G401.6 (cell line): ENCODE data around the gene PLAAT2.
"Not testable (repeated sequence)": the region's sequence is repeated elsewhere in the genome, so short reads cannot be mapped to it uniquely, and the experiment has no call there.

Experiments used
- FAIRE-seq: peaks from 2 replicates; lab custom pipeline; 2012; peaks lifted over from hg19 to GRCh38; lab: Jason Lieb, UNC

Gene PLAAT2

GRCh38 chr11:63563201-63564055 is at the start of gene PLAAT2:
Gene PLAAT2 (minus strand): TSS chr11:63563379. CDS start chr11:63563324, 55 bp downstream.
- FAIRE-seq, result no peak

DNA sequence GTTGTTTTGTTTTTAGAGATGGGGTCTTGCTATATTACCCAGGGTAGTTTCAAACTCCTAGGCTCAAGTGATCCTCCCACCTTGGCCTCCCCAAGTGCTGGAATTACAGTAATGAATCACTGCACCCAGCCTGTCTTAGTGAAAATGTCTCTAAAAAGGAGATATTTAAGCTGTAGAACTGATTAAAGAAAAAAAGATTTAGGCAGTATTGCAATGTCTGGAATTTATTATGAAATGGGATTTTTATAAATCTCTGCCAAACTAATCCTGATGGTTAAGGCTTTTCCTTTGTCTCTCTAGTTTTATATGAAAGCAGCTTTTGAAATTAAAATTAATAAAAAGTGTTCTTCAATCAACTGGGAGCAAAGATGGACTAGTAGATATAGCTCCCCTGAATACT is 49.0 kb upstream of the PLAAT2 start:
- FAIRE-seq, result no peak

- no peak for FAIRE-seq
Measured at GRCh38 chr11:63611395-63611747, 48.2 kb upstream of the PLAAT2 start.

DNA sequence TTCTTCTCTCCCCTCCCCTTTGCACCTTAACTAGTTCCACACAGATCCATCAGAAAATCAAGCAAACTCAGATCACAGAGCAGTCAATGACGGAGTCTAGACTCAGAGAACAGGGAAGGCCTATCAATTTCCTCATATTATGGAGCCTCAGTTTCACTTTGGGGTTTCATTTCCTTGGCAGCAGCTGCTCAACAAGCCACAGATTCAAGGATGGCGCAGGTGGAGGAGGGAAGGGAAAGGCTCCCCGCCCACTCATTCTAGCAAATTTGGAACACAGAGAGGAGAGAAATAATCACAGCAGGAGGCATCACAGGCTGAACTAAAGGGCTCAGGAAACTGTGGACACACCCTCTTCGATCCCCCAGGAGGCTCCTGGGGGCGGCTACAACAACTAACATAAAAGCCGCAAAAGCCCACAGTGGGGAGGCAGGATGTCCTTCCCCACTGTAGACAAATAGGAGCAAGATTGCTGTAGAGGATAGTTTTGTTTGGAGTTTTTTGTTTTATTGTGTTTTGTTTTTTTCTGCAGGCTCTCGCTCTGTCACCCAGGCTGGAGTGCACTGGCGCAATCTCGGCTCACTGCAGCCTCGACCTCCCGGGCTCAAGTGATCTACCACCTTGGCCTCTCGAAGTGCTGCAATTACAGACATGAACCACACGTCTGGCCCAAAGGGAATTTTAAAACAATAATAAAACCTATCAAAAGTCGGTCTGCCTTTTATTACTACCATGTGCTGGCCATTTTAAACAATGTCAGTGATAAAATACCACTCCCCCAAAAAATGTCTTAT is 47.6 kb upstream of the PLAAT2 start:
- no peak for FAIRE-seq

DNA sequence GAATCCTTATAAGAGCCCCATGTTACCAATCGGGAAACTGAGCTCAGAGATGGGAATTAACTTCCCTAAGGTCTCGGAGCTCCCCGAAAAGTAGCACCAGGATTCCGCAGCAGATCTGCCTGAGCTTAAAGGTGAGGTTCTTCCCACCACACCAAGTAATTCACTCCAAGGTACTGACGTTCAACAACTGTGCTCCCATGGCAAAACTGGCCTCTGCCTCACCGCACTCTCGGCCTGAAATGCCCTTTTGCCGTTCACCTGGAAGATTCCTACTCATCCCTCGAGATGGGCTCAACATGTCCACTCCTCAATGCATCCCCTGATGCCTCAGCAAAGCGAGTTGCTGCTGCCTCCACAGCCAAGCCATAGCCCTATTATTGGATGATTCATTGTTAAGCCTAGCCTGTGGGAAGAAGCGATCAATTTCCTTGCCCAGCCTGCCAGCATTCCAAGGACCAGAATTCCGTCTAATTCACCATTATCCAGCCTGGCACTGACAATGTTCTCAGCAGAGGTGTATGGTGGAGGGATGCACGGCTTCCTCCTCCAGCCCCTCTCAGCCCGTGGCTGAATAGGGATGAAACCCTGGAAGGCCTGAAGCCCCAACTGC is 46.9 kb upstream of the PLAAT2 start:
- no peak for FAIRE-seq

DNA sequence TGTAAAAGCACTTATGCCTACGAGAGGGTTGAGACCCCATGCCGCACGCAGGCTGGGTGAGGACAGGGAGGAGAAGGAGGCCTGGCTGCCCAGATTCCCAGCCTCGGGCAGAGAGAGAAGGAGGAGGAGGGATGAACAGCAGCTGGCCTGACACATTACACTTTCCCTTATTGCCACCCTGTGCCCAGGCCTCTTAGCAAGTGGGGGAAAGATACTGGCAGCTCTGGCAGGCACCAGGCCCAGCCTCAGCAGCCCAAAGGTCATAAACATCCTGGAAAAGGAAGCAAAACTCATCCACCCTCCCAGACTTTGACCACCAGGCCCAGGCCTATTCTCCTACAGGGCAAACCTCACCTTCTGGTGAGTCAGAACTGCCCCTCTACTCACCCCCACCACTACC is 46.4 kb upstream of the PLAAT2 start:
- no peak for FAIRE-seq

DNA sequence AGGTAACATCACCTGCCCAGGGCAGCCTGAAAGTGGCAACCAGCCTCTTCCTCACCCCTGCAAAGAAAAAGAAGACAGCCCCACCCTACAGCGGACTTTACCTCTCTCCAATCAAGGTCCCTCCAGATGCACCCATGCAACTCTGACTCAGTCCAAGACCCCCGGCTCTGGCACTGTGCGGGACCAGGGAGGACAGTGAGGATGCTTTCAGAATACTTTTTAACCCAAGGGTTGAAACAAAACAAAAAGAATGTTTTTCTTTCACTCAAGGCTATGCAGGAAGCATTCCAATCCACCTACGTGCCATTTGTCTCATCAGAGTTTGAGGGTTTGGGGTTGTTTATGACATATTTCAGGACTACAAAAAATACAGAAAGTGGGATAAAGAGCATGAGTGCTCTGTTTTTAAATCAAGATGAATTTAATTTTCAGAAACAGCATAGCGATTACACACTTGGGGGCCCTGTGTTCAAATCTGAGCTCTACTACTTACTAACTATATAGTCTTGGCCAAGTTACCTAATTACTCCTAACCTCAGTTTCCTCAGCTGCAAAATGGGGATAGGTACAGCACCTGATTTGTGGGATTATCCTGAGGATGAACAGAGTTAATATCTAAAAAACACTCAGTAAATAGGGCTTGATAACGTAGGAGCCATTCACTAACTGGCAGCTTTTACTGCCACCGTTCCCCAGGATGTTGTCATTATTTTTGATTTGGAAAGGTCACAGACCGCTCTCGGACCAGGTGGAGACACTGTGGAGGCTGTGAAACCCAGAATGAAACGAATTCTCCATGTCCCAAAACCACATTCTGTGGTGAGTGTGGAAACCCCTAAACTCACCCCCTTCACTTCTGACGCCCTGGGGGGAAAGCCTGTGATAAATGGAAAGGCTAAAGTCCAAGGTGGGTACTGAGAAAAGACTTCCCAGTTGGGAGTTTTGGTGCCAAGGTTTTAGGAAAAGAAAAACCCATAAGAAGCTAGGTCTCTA is 45.5 kb upstream of the PLAAT2 start:
- no peak for FAIRE-seq

- FAIRE-seq, result no peak
Measured at GRCh38 chr11:63603180-63603518, 40.0 kb upstream of the PLAAT2 start.

DNA sequence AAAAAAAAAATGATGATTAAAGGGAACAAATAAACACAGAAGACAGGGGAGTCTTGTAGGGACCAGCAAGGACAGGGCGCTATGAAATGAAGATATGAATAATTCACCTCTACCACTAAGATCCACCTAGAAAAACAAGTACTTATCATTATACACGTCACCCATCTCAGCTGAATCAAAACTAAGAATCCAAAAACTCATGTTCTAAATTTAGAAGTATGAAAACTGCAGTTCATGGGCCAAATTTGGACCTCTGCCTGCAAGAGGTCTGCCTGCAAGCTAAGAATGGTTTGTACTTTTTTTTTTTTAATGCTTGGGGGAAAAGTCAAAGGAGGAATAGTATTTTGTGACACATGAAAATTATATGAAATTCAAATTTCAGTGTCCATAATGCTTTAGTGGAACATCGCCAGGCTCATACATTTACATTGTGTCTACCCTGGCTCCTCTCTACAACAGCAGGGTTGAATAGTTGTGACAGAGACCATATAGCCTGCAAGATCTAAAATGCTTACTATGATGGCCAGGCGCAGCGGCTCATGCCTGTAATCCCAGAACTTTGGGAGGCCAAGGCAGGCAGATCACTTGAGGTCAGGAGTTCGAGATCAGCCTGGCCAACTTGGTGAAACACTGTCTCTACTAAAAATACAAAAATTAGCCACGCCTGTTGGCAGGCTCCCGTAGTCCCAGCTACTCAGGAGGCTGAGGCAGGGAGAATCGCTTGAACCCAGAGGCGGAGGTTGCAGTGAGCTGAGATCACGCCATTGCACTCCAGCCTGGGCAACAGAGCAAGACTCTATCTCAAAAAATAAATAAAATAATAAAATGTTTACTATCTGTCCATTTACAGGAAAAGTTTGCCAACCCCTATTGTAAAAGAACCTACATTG is 39.4 kb upstream of the PLAAT2 start:
- FAIRE-seq, result not testable (repeated sequence)

DNA sequence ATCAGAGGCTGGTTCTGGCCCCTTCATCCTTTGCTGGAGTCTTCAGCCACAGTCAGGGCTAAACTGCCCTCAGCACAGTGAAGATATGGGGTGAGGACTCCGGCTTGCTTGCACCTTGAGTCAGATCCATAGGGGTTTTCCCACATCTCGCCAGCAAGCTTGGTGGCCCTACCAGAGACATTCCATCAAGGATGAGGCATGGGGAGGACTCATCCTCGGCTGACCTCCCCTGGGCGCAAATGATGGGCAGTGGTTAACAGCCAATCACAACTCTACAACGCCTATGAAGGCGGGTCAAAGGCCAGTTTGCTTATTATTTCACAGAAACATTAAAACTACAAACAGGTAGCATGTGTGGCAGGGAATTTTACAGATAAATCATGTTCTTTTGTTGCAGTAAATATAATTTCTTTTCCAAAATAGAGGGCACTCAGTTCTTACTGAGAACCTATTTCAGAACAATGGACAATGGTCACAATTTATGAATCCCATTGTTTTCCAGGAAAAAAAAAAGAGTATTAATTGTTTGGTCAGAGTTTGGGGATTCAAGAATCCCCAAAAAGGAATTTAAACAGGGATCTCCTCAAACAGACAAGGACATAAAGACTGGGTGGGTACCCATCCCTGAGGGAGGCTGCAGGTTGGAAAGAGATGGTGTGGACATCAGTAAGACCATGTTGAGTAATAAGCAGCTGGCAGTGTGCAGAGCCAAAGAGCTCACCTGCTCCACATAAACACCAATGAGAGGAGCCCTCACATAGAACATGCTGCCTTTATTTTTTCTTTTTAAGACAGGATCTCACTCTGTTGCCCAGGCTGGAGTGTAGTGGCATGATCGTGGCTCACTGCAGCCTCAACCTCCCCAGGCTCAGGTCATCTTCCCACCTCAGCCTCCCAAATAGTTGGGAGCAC is 36.3 kb upstream of the PLAAT2 start:
- FAIRE-seq, result no peak

DNA sequence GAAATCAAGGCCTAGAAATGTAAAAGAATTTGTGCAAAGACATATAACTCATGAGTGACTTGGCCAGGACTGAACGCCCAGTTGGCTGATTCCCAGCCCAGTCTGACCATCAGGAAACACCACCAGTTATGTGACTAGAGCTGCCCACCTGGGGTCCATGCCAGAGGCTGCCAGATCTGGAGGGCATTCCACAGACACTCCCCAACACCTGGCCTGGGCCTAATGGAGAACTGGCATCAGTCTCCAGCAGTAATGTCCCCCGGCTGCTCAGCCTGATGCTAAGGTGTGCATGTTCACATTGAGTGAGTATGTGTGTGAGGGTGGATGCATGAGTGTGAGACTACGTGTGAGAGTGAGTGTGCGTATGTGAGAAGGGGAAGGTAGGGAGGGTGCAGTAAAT is 35.4 kb upstream of the PLAAT2 start:
- FAIRE-seq, result no peak

DNA sequence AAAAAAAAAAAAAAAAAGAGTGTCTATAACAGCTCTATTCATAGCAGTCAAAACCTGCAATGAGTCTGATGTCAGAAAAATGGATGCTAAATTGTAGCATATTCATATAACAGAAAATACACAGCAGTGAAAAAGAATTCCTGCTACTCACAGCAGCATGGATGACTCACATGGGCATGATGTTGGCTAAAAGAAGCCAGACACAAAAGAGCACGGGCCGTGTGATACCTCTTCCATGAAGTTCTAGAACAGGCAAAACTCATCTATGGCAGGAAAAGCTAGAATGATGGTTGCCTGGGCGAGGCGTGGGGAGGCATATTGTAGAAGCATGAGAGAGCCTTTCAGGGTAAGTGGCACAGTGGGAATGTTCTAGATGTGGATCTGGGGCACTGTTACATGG is 32.1 kb upstream of the PLAAT2 start:
- FAIRE-seq, result no peak

- no peak for FAIRE-seq
Measured at GRCh38 chr11:63592975-63593395, 29.8 kb upstream of the PLAAT2 start.

- FAIRE-seq, result no peak
Measured at GRCh38 chr11:63590024-63590788, 27.0 kb upstream of the PLAAT2 start.

- FAIRE-seq, result no peak
Measured at GRCh38 chr11:63589000-63589399, 25.8 kb upstream of the PLAAT2 start.

GRCh38 chr11:63586451-63587166 is 23.4 kb upstream of the PLAAT2 start:
- no peak for FAIRE-seq

DNA sequence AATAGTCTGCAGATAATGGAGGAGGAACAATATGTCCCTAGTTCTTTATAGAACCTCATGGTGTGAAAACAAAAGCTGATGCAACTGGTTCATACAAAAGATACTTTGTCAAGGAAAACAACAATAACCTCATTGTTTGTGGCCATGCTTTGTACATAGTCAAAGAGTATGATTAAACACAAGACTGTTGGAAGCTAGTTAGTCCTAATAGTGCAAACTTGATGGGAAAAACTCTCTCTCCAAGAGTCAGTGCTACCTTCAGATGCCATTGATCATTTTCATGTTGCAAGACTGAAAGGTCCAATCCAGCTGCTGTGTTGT is 20.1 kb upstream of the PLAAT2 start:
- no peak for FAIRE-seq

DNA sequence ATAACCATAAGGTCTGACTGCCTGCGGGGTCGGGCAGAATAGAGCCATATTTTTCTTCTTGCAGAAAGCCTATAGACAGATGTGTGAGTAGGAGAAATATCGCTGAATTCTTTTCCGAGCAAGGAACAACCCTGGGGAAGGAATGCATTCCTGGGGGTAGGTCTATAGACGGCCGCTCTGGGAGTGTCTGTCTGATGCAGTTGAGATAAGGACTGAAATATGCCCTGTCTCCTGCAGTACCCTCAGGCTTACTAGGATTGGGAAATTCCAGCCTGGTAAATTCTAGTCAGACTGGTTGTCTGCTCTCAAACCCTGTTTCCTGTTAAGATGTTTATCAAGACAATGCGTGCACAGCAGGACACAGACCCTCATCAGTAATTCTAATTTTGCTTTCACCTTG is 18.0 kb upstream of the PLAAT2 start:
- not testable (repeated sequence) for FAIRE-seq

- not testable (repeated sequence) for FAIRE-seq
Measured at GRCh38 chr11:63578882-63579281, 15.7 kb upstream of the PLAAT2 start.
